KOPT-K1 (cell line): ENCODE results near the gene ATP7B.

Experiments used
- H3K27ac ChIP-seq: fragments of 200-600 bp; sonication (generic); 2 replicates; pipeline ENCODE4 v1.5.1; 2016; ENCODE audit warnings: antibody characterized with exemption, mild to moderate bottlenecking, low read depth, low read length; ENCODE audit not compliant: poor library complexity, severe bottlenecking
- H3K36me3 ChIP-seq: fragments of 200-600 bp; sonication (generic); 2 replicates; pipeline ENCODE4 v1.5.1; 2017; ENCODE audit warnings: antibody characterized with exemption, mild to moderate bottlenecking, low read length, moderate library complexity; ENCODE audit not compliant: insufficient read depth
- H3K9me3 ChIP-seq: fragments of 200-600 bp; sonication (generic); 2 replicates; pipeline ENCODE4 v1.5.1; 2017; ENCODE audit warnings: antibody characterized with exemption, low read length, mild to moderate bottlenecking; ENCODE audit not compliant: insufficient read depth, poor library complexity, severe bottlenecking

Gene ATP7B

GRCh38 chr13:51892657-51893056 lies 118.6 kb downstream of the ATP7B start:
- Histone ChIP-seq H3K9me3 (no peaks in the 10 kb centered on the region), H3K27ac (no peak overlapping the region), H3K36me3 (no peaks in the 10 kb centered on the region)

DNA sequence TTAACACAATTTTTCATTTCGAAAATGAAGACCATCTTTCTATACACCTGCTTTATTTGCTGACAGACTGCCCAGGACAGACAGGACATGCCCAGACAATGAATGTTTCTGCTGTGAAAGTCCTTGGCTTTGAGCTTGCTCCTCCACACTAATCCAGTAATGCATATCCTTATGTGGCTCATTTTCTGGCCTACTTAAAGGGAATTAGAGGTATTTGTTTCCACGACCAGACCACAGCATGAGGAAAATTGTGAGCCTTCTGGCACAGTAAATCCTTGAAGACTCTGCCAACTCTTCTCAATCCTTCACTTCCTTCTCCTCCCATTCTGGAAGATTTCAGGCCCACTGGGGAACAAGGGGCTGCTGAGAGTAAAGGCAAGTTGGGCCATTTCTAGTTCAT lies 123.8 kb downstream of the ATP7B start:
- no peak overlapping the region for H3K27ac ChIP-seq
- peaks cover 18% of the 10 kb centered on the region for H3K9me3 ChIP-seq
- H3K36me3 ChIP-seq: no peaks in the 10 kb centered on the region

GRCh38 chr13:51885651-51886050 lies 125.6 kb downstream of the ATP7B start:
- H3K9me3 ChIP-seq: peaks cover 23% of the 10 kb centered on the region
- H3K27ac ChIP-seq: no peak overlapping the region
- no peaks in the 10 kb centered on the region for H3K36me3 ChIP-seq

DNA sequence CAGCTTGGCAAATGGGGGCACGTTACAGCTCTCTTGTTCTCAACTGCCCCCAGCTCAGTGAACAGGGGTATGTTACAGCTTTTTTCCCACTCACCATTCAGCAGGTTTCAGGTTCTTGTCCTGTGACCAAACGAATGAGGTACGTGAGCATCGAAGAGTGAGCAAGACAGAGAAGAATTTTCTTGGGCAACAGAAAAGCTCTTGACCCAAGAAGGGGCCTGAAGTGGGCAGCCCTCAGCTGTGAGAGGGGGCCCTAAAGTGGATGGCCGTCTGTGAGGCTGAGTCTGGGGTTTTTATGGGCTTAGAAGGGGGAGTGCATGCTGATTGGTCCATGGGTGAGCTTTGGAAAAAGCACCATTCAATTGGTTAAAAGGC lies 128.0 kb downstream of the ATP7B start:
- H3K9me3 ChIP-seq: peaks cover 23% of the 10 kb centered on the region
- H3K27ac ChIP-seq: no peak overlapping the region
- H3K36me3 ChIP-seq: no peaks in the 10 kb centered on the region
